ENCODE data around the gene CELSR1.

CELSR1 gene

GRCh38 chr22:46584081-46584921 is 46.9 kb upstream of the CELSR1 start:
- DNase-seq (ENCODE audit: low spot score), result no peak

DNA sequence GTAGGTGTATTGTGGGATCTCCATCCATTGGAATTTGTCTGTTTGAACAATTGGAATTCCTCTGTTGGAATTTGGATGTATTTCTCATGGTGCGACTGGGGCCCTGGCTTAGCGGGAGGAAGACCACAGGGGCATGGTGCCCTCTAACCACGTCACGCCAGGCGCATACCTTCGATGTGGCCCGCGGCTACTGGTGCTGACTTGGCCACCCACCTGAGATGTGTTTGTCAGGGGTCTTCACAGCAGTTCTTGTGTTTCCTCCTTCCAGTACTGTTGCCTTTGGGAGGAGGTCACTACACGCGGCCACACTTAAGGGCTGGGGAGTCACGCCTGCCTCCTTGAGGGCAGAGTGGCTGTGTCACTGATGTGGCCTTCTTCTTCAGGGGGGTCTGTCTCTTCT is 46.2 kb upstream of the CELSR1 start:
- TF ChIP-seq CTCF (conservative IDR thresholded peaks at IDR 0.05; ENCODE audit: low read depth), result no peak
- DNase-seq (ENCODE audit: low spot score), result no peak
- POLR2A ChIA-PET (ENCODE audit: low non-redundant PET), result no interaction called here
- H3K27ac ChIP-seq, result no peak overlapping the region
- CTCF ChIA-PET, result no interaction called here

More at GRCh38 chr22:46584081-46584921, 46.9 kb upstream of the CELSR1 start:
- POLR2A ChIA-PET (ENCODE audit: low non-redundant PET), result no interaction called here
- H3K27ac ChIP-seq, result no peak overlapping the region
- CTCF ChIA-PET, result no interaction called here
- TF ChIP-seq CTCF (conservative IDR thresholded peaks at IDR 0.05; ENCODE audit: low read depth), result no peak

DNA sequence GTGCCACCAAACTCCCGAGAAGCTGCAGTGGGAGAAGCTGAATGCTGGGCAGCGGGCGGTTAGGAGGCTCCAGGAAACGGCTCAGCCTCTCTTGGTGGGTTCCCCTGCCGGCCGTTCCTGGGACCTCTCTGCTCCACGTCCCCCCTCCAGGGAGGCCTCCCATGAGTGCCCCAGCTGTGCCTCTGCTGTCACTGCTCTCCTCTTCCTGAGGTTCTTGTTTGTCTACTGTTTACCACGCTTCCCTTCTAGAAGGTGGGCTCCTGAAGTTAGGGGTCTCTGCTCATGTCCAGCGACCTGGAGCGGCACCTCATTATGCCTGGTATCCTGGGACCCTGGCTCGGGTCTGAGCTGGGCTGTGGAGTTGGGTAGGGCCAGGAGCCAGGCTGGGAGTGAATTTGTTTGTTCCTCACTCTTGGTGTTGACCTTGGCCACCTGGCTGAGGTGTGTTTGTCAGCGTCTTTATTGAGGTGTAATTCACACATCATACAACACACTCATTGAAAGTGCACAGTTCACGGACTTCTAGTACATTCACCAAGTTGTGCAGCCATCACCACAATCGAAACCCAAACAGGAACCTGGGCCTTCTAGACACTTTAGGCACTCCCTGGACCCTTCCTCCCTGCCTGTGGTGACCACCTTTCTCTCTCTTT is 45.0 kb upstream of the CELSR1 start:
- CTCF ChIA-PET, result no interaction called here
- H3K27ac ChIP-seq, result peak overlapping the region; percentile 3; the same call in 1 of the 2 replicates
- POLR2A ChIA-PET (ENCODE audit: low non-redundant PET), result no interaction called here
- TF ChIP-seq CTCF (conservative IDR thresholded peaks at IDR 0.05; ENCODE audit: low read depth), result no peak
- no peak for DNase-seq (ENCODE audit: low spot score)

DNA sequence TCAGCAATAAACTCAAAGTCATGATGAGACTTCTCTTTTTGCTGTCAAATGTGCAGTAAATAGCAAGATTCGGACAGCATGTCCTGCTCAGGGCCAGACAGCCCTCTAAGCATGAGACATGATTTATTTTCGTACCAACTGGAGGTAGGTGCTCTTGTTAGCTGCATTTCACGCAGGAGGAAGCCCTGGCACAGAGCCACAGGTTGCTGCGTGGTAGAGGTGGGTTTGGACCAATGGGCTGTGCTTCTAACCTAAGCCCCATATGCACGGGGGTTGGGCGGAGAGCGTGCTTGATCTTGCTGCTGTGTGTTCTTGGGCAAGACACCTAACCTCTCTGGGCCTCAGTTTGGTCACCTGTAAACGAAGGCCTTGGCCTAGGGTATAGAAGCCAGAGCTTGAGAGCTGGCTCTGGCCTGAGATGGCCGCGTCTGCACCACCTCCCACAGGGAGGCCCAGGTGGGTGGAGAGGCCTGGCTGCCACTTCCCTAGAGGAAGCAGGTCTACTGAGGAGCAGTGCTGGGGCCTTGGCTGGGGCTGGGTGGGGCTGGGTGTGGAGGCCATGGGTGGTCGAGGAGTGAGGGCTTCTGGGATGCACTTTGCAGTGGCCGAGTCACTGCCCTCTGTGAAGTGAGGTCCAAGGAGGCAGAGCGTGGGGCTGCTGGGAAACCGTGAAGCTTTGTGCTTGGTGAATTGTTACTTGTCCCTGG is 44.3 kb upstream of the CELSR1 start:
- TF ChIP-seq CTCF (conservative IDR thresholded peaks at IDR 0.05; ENCODE audit: low read depth), result no peak
- ChIA-PET CTCF (no interaction called here), POLR2A (ENCODE audit: low non-redundant PET) (no interaction called here)
- H3K27ac ChIP-seq, result peak overlapping the region; percentile 3
- DNase-seq (ENCODE audit: low spot score), result no peak

DNA sequence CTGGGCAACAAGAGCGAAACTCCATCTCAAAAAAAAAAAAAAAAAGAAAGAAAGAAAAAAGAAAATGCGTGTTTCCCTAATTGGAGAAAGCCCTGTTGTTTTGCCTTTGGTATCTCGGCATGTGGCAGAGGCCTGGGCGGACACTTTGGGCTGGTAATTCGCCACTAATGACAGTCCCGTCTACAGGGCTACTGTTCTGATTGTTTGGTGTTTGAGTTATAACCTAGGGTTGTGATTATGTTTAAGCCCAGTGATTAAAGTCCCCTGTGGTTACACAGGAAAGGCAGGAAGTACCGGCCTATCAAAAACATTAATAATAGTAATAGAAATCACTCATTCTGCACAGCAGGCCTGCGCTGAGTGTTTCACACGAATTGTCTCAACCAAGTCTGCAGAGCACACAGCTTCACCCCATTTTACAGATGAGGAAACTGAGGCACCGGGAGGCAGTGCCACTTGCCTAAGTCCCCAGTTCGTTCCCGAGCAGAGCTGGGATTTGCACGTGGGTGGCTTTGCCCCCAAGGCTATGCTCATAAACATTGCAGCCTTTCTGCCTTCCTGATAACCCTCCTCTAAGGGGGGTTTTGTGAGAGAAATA is 43.6 kb upstream of the CELSR1 start:
- H3K27ac ChIP-seq, result peak overlapping the region; percentile 79
- CTCF ChIA-PET, result interaction anchor here (0.6 kb wide), 1 partner anchor 8 kb away, joined by 4 read pairs; no protein-coding TSS in a partner anchor
- DNase-seq (ENCODE audit: low spot score), result no peak
- POLR2A ChIA-PET (ENCODE audit: low non-redundant PET), result no interaction called here
- TF ChIP-seq CTCF (conservative IDR thresholded peaks at IDR 0.05; ENCODE audit: low read depth), result no peak

DNA sequence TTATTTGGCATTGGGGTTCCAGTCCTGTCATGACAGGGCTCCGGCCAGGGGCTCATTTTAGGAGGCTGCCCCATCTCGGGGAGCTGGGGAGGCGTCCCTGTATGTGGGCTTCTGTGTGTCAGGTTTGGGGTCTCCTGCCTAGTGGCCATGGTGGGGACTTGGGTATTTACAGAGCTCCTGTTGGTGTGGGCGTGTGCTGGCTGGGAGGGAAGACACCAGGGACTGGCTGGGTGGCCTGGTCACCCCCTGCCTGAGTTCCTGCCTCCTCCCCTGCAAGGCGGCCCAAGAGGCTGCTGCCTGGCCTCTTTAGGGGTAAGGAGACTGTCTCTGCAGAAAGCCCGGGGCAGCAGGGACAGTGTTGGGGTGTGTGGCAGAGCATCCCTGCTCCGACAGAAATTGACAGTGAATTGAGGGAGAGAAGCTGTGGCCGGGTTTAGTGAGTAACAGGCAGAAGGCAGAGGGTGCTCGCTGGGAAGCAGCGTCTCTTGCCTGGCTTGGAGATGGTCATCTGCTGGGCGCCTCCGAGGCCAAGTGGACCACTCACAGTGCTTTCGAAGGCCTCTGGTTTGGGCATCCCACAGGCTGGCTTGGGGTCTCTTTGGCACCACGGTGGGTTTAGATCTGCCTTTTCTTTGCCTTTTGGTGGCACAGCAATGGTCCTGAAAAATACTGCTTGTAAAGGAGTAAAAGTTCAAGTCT is 42.5 kb upstream of the CELSR1 start:
- no peak for TF ChIP-seq CTCF (conservative IDR thresholded peaks at IDR 0.05; ENCODE audit: low read depth)
- H3K27ac ChIP-seq, result peak overlapping the region; percentile 79
- CTCF ChIA-PET, result no interaction called here
- no peak for DNase-seq (ENCODE audit: low spot score)
- POLR2A ChIA-PET (ENCODE audit: low non-redundant PET), result no interaction called here
